Measurements from ENCODE around the gene TADA3.

The TADA3 gene

GRCh38 chr3:9818666-9819335 is 26.5 kb upstream of the TADA3 start:
- TF ChIP-seq CTCF (IDR thresholded peaks at IDR 0.05; ENCODE audit: low read depth, low read length), result no peak
- DNase-seq (ENCODE audit: extremely low read depth, low read depth), result no peak

- TF ChIP-seq CTCF (IDR thresholded peaks at IDR 0.05; ENCODE audit: low read depth, low read length), result no peak
These were observed 25.2 kb upstream of the TADA3 start for GRCh38 chr3:9817436-9817835.

GRCh38 chr3:9815986-9816385 is 23.7 kb upstream of the TADA3 start:
- no peak for TF ChIP-seq CTCF (IDR thresholded peaks at IDR 0.05; ENCODE audit: low read depth, low read length)
- DNase-seq (ENCODE audit: extremely low read depth, low read depth), result no peak

More at GRCh38 chr3:9817436-9817835, 25.2 kb upstream of the TADA3 start:
- no peak for DNase-seq (ENCODE audit: extremely low read depth, low read depth)

GRCh38 chr3:9812870-9813483 is 20.7 kb upstream of the TADA3 start:
- no peak for TF ChIP-seq CTCF (IDR thresholded peaks at IDR 0.05; ENCODE audit: low read depth, low read length)
- DNase-seq (ENCODE audit: extremely low read depth, low read depth), result no peak

GRCh38 chr3:9810846-9811245 is 18.6 kb upstream of the TADA3 start:
- no peak for TF ChIP-seq CTCF (IDR thresholded peaks at IDR 0.05; ENCODE audit: low read depth, low read length)
- DNase-seq (ENCODE audit: extremely low read depth, low read depth), result no peak

- TF ChIP-seq CTCF (IDR thresholded peaks at IDR 0.05; ENCODE audit: low read depth, low read length), result no peak
- DNase-seq (ENCODE audit: extremely low read depth, low read depth), result no peak
These were observed 18.1 kb upstream of the TADA3 start for GRCh38 chr3:9810433-9810770.

GRCh38 chr3:9809615-9810432 is 17.6 kb upstream of the TADA3 start, which contains the start of gene TTLL3:
TTLL3 (plus strand) TSS chr3:9810262; CDS start chr3:9810662, 400 bp downstream.
- no peak for TF ChIP-seq CTCF (IDR thresholded peaks at IDR 0.05; ENCODE audit: low read depth, low read length)
- DNase-seq (ENCODE audit: extremely low read depth, low read depth), result peak; percentile 22

All from AG09319 (cell line).